ENCODE measurements around the gene DNAJC21. TPM values are rescaled to one million over a fixed set of nuclear protein-coding genes. Genes with fewer than 3 reads are reported as not detected.
A peak's percentile ranks its signal among the peaks of the same experiment; 100 is the strongest.

Gene DNAJC21
- total and polyA plus RNA-seq, 8 donors: 21.8 to 69.4 (median 31.6) TPM

GRCh38 chr5:34924462-34924765, 4.9 kb upstream of the DNAJC21 start:
- Histone ChIP-seq H3K36me3 (peaks cover 27 to 74% (median 72%) of the 10 kb centered on the region in 4 donors), H3K27ac (peak overlapping the region in 1 of 5 donors; percentile 49), H3K4me3 (no peak overlapping the region), H3K9me3 (no peaks in the 10 kb centered on the region), H3K4me1 (peaks cover 4 to 22% (median 6%) of the 10 kb centered on the region in 4 donors), H3K27me3 (no peaks in the 10 kb centered on the region)
- intact Hi-C loops (cut with DNase I; ENCODE audit: low total_unique reads): no loop called here
- no peak for DNase-seq
- TF ChIP-seq CTCF (IDR thresholded peaks at IDR 0.05) (no peak), POLR2A (IDR thresholded peaks at IDR 0.05) (no peak), POLR2AphosphoS5 (IDR thresholded peaks at IDR 0.05) (no peak), EP300 (IDR thresholded peaks at IDR 0.05) (no peak)

- Histone ChIP-seq H3K4me1 (peaks cover 11 to 33% (median 17%) of the 10 kb centered on the region in 4 donors), H3K27me3 (no peaks in the 10 kb centered on the region), H3K27ac (no peak overlapping the region), H3K9me3 (no peaks in the 10 kb centered on the region), H3K36me3 (peaks cover 19 to 56% (median 54%) of the 10 kb centered on the region in 4 donors), H3K4me3 (no peak overlapping the region)
- intact Hi-C loops (cut with DNase I; ENCODE audit: low total_unique reads): no loop called here
- TF ChIP-seq POLR2A (IDR thresholded peaks at IDR 0.05) (no peak), POLR2AphosphoS5 (IDR thresholded peaks at IDR 0.05) (no peak), CTCF (IDR thresholded peaks at IDR 0.05) (no peak), EP300 (IDR thresholded peaks at IDR 0.05) (no peak)
- WGBS, 5 donors: 87 to 94% (median 93%) methylated on average over 3 of the region's 3 CpGs
- no peak for DNase-seq
Measured at GRCh38 chr5:34926318-34926888, 3.0 kb upstream of the DNAJC21 start.

GRCh38 chr5:34927785-34928184, 1.6 kb upstream of the DNAJC21 start:
- H3K27ac ChIP-seq: no peak overlapping the region
- DNase-seq: no peak
- 84 to 96% (median 95%) methylated on average over 5 of the region's 5 CpGs for WGBS, 5 donors
- H3K4me3 ChIP-seq: no peak overlapping the region
- H3K27me3 ChIP-seq: no peaks in the 10 kb centered on the region
- intact Hi-C loops (cut with DNase I; ENCODE audit: low total_unique reads): no loop called here
- TF ChIP-seq EP300 (IDR thresholded peaks at IDR 0.05) (no peak), CTCF (IDR thresholded peaks at IDR 0.05) (no peak), POLR2A (IDR thresholded peaks at IDR 0.05) (no peak), POLR2AphosphoS5 (IDR thresholded peaks at IDR 0.05) (no peak)
- peaks cover 14 to 42% (median 40%) of the 10 kb centered on the region in 4 donors for H3K36me3 ChIP-seq
- no peaks in the 10 kb centered on the region for H3K9me3 ChIP-seq
- peaks cover 14 to 40% (median 26%) of the 10 kb centered on the region in 4 donors for H3K4me1 ChIP-seq

- intact Hi-C loops (cut with DNase I; ENCODE audit: low total_unique reads): no loop called here
- peaks cover 9 to 37% (median 36%) of the 10 kb centered on the region in 4 donors for H3K36me3 ChIP-seq
- no peaks in the 10 kb centered on the region for H3K9me3 ChIP-seq
- no peak overlapping the region for H3K4me3 ChIP-seq
- peak overlapping the region in 2 of 5 donors; percentile 56 to 97 for H3K27ac ChIP-seq
- WGBS, 5 donors: 82 to 95% (median 89%) methylated on average over 5 of the region's 5 CpGs
- TF ChIP-seq POLR2A (IDR thresholded peaks at IDR 0.05): no peak
- no peaks in the 10 kb centered on the region for H3K27me3 ChIP-seq
- DNase-seq: no peak
- H3K4me1 ChIP-seq: peaks cover 14 to 38% (median 27%) of the 10 kb centered on the region in 4 donors
Measured at GRCh38 chr5:34928267-34928666, 1.1 kb upstream of the DNAJC21 start.

GRCh38 chr5:34929720-34930461, 532 bp downstream of the DNAJC21 start:
- H3K36me3 ChIP-seq: peaks cover 0 to 35% (median 28%) of the 10 kb centered on the region in 4 donors
- H3K27me3 ChIP-seq: no peaks in the 10 kb centered on the region
- TF ChIP-seq EP300 (IDR thresholded peaks at IDR 0.05) (no peak), CTCF (IDR thresholded peaks at IDR 0.05) (no peak), POLR2AphosphoS5 (IDR thresholded peaks at IDR 0.05) (peak in 1 of 3 donors; percentile 44), POLR2A (IDR thresholded peaks at IDR 0.05) (no peak)
- intact Hi-C loops (cut with DNase I; ENCODE audit: low total_unique reads): no loop called here
- H3K4me1 ChIP-seq: peaks cover 10 to 42% (median 22%) of the 10 kb centered on the region in 4 donors
- H3K9me3 ChIP-seq: no peaks in the 10 kb centered on the region
- 0 to 1% (median 1%) methylated on average over 21 to 70 of the region's 70 CpGs for WGBS, 5 donors
- DNase-seq: peak; percentile 89 to 95
- peak overlapping the region; percentile 68 to 84 (median 80) for H3K4me3 ChIP-seq
- H3K27ac ChIP-seq: peak overlapping the region; percentile 88 to 98 (median 97)
